Fibroblast of lung (primary cell): ENCODE results near the gene C15orf39.

Experiments used
- EZH2 ChIP-seq: IDR thresholded peaks from 2 replicates; pipeline ENCODE4 v1.5.1; 2012; ENCODE audit warnings: low read length, control low read depth, mild to moderate bottlenecking; ENCODE audit errors: missing control alignments
- TF ChIP-seq, protein P1 (sequence below), 2 donors: IDR thresholded peaks in 1 of 2; conservative IDR thresholded peaks in 1 of 2; 1 replicate in 1 of 2; 2 replicates in 1 of 2; pipeline ENCODE4 v1.5.1; 2011 to 2012; ENCODE audit warnings: low read length in 2 of 2, control low read depth in 1 of 2, inconsistent platforms in 1 of 2, low read depth in 1 of 2, mild to moderate bottlenecking in 1 of 2

DNA sequence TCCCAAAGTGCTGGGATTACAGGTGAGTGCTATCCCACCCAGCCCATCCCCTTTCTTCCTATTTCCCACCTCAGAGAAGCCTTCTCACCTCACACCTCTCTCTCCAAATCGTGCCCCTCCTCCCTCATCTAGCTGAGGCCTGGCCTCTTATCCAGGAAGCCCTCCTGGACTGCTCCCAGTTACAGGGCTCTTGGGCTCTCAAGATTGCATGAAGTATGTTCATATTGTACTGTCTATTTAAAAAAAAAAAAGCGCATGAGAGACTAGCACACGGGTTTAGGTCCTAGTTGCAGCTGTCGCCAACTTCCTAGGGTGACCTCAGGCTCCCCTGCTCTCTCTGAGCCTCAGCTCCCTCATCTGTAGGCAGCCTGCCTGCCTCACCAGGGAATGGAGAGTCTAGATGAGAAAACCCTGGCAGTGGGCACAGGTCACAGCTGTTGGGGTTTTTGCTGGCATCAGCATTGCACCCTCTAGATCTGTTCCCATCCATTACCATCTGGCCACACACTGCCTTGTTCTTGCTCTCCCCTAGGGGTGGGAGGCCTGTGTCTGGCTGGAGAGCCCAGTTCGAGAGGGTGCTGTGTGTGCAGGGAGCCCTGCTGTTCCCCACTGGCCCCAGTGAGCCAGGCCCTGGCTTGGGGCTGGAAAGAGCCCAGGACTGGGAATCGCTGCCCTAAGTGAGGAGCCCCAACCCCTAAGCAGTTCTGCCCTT is 24.2 kb upstream of the C15orf39 start:
- TF ChIP-seq EZH2, result no peak
- TF ChIP-seq, protein P1, sequence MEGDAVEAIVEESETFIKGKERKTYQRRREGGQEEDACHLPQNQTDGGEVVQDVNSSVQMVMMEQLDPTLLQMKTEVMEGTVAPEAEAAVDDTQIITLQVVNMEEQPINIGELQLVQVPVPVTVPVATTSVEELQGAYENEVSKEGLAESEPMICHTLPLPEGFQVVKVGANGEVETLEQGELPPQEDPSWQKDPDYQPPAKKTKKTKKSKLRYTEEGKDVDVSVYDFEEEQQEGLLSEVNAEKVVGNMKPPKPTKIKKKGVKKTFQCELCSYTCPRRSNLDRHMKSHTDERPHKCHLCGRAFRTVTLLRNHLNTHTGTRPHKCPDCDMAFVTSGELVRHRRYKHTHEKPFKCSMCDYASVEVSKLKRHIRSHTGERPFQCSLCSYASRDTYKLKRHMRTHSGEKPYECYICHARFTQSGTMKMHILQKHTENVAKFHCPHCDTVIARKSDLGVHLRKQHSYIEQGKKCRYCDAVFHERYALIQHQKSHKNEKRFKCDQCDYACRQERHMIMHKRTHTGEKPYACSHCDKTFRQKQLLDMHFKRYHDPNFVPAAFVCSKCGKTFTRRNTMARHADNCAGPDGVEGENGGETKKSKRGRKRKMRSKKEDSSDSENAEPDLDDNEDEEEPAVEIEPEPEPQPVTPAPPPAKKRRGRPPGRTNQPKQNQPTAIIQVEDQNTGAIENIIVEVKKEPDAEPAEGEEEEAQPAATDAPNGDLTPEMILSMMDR (conservative IDR thresholded peaks at IDR 0.05 in 1 of 2, IDR thresholded peaks at IDR 0.05 in 1 of 2; ENCODE audit: low read depth in 1 of 2, low read length in 2 of 2), result no peak
